GM12878 (cell line): ENCODE data around the gene UBAP2. TPM values are rescaled to one million over a fixed set of nuclear protein-coding genes. Genes with fewer than 3 reads are reported as not detected.
A peak's percentile ranks its signal among the peaks of the same experiment; 100 is the strongest.

Experiments
- ATAC-seq: fragments of 200-7000 bp; cut with Tn5 transposase; 3 replicates; pipeline ENCODE4 v1.9.1; 2020; ENCODE audit warnings: mild to moderate bottlenecking, moderate library complexity
- BruUV-seq: library from RNA; stranded (reverse); fragments of 400-500 nt; replicated peaks from 2 replicates; lab custom pipeline; 2021; lab: Mats Ljungman, UMichigan
- CTCF ChIA-PET: fragments of 300-600 bp; sonication (Branson Sonifier 250); formaldehyde crosslinking; extraction: SDS; loops from one replicate; lab custom pipeline; 2021; ENCODE audit warnings: inconsistent platforms; lab: Yijun Ruan, JAX
- POLR2A ChIA-PET: fragments of 350-600 bp; formaldehyde crosslinking; extraction: SDS; loops from one replicate; lab custom pipeline; 2021; ENCODE audit warnings: inconsistent platforms; lab: Charles Lee
- RAD21 ChIA-PET: fragments of 300-600 bp; sonication (Branson Sonifier 250); formaldehyde crosslinking; loops from one replicate; lab custom pipeline; 2023; ENCODE audit warnings: antibody characterized with exemption; ENCODE audit not compliant: unreplicated experiment; lab: Charles Lee
- SMC1A ChIA-PET: fragments of 300-600 bp; sonication (Branson Sonifier 250); formaldehyde crosslinking; loops from one replicate; lab custom pipeline; 2023; ENCODE audit not compliant: unreplicated experiment, uncharacterized antibody; lab: Charles Lee
- DNase-seq: peaks from one replicate; pipeline ENCODE4 v3.0.0-alpha.2; 2011; ENCODE audit warnings: low read depth, low spot score
- FAIRE-seq: peaks from 3 replicates; lab custom pipeline; 2011; peaks lifted over from hg19 to GRCh38; lab: Jason Lieb, UNC
- H2AFZ ChIP-seq: 2 replicates; pipeline ENCODE4 v1.6.0; 2011; ENCODE audit warnings: low read depth, low read length, control low read depth; ENCODE audit not compliant: control insufficient read depth
- H3K27ac ChIP-seq: 2 replicates; pipeline ENCODE4 v1.5.1; 2011; ENCODE audit warnings: control low read depth; ENCODE audit not compliant: control insufficient read depth, insufficient read depth
- H3K27me3 ChIP-seq, 2 experiments: replicated peaks in 1 of 2; 2 replicates each; pipeline versions ENCODE4 v1.6.0 to v1.6.1; 2011; ENCODE audit warnings: low read length in 1 of 2; ENCODE audit not compliant: control insufficient read depth in 2 of 2, insufficient read depth in 2 of 2
- H3K36me3 ChIP-seq, 2 experiments: 2 replicates each; pipeline ENCODE4 v1.5.1; 2011; ENCODE audit warnings: low read length in 1 of 2; ENCODE audit not compliant: control insufficient read depth in 2 of 2, insufficient read depth in 2 of 2
- H3K4me1 ChIP-seq: 2 replicates; pipeline ENCODE4 v1.6.1; 2011; ENCODE audit warnings: mild to moderate bottlenecking, low read length, moderate library complexity, mixed read lengths; ENCODE audit not compliant: control insufficient read depth, insufficient read depth
- H3K4me2 ChIP-seq: 2 replicates; pipeline ENCODE4 v1.6.0; 2011; ENCODE audit warnings: control low read depth; ENCODE audit not compliant: control insufficient read depth, insufficient read depth
- H3K4me3 ChIP-seq: fragments of 200-600 bp; sonication (generic); 2 replicates; pipeline ENCODE4 v1.5.1; 2016
- H3K79me2 ChIP-seq: 2 replicates; pipeline ENCODE4 v1.6.0; 2011; ENCODE audit warnings: low read length; ENCODE audit not compliant: control insufficient read depth, insufficient read depth
- H3K9ac ChIP-seq: 2 replicates; pipeline ENCODE4 v1.8.0; 2011; ENCODE audit warnings: low read length, control low read depth, mixed read lengths; ENCODE audit not compliant: control insufficient read depth, insufficient read depth
- H3K9me3 ChIP-seq: replicated peaks from 3 replicates; pipeline ENCODE4 v1.5.1; 2011; ENCODE audit warnings: mild to moderate bottlenecking, low read length; ENCODE audit not compliant: control insufficient read depth, insufficient read depth
- H4K20me1 ChIP-seq: 2 replicates; pipeline ENCODE4 v1.6.0; 2011; ENCODE audit not compliant: control insufficient read depth, insufficient read depth
- MEF2B ChIP-seq: fragments of 450-650 bp; IDR thresholded peaks from 2 replicates; pipeline ENCODE4 v1.6.1; 2018; ENCODE audit warnings: mild to moderate bottlenecking, moderate library complexity; ENCODE audit not compliant: partially characterized antibody, poor library complexity, severe bottlenecking
- ZNF592 ChIP-seq: fragments of 450-650 bp; IDR thresholded peaks from 2 replicates; pipeline ENCODE4 v1.6.1; 2017; ENCODE audit warnings: mild to moderate bottlenecking, moderate library complexity
- WGBS: methylation state at CpG from one replicate; pipeline ENCODE4 v1.1.6; 2016; ENCODE audit warnings: low lambda C conversion rate; ENCODE audit not compliant: insufficient replicate concordance, insufficient coverage; ENCODE audit errors: missing lambda C conversion rate; 5-methylcytosine and 5-hydroxymethylcytosine counted together
- in situ Hi-C: fragments of 300-500 bp; cut with MboI; formaldehyde crosslinking; loops from 9 replicates; pipeline ENCODE4 v1.14.3; 2018; ENCODE audit warnings: mixed read lengths
- intact Hi-C: fragments of 100-400 bp; cut with micrococcal nuclease; formaldehyde crosslinking; loops from one replicate; pipeline ENCODE4 v1.14.2; 2022; ENCODE audit not compliant: unreplicated experiment
- polyA plus RNA-seq, 11 experiments: library from polyadenylated mRNA; depleted of rRNA in 4 of 11; unstranded in 6 of 11; stranded (reverse) in 5 of 11; fragments of >200 nt; fragmentation: Nextera tagmentation in 4 of 11; fragmentation: Illumina TruSeq in 1 of 11; extraction: Ambion mirVana in 4 of 11; extraction: Trizol in 1 of 11; gene quantifications; 1 replicate in 1 of 11; 2 replicates in 10 of 11; pipeline versions ENCODE4 v1.2.1 to v1.2.3, GENCODE V29; 2011 to 2016; ENCODE audit warnings: inconsistent platforms in 2 of 11, missing spikeins in 2 of 11, low read depth in 1 of 11
- total RNA-seq, 4 experiments: library from RNA; depleted of rRNA in 3 of 4; stranded (reverse); fragments of >200 nt in 3 of 4; fragmentation: Illumina TruSeq in 1 of 4; extraction: Trizol in 1 of 4; gene quantifications; 2 replicates each; pipeline versions ENCODE4 v1.2.1 to v1.2.3, GENCODE V29; 2013 to 2021

The UBAP2 gene
- total and polyA plus RNA-seq, 10 of the 15 experiments (the other 5 are each of a cell fraction or from before 2014, with no cell fraction given) = 8.5 to 48.2 (median 28.1) TPM

- no peaks in the 10 kb centered on the region for H3K9me3 ChIP-seq
- CTCF ChIA-PET = interaction anchor here (0.8 to 1.2 kb wide), 2 partner anchors 9 to 146 kb away, joined by 3 to 5 read pairs; no protein-coding TSS in a partner anchor
These were observed 22.1 kb upstream of the UBAP2 start for GRCh38 chr9:34070606-34071324.

More at GRCh38 chr9:34070606-34071324, 22.1 kb upstream of the UBAP2 start:
- Histone ChIP-seq H3K4me3 (no peak overlapping the region), H4K20me1 (no peaks in the 10 kb centered on the region), H3K27ac (no peak overlapping the region), H3K4me1 (peaks cover 11% of the 10 kb centered on the region), H3K4me2 (0 out of 2 replicates have a peak overlapping the region, but pooled peaks have one; percentile 1), H3K27me3 (no peaks in the 10 kb centered on the region; a peak in 1 of 4 replicates), H3K79me2 (no peaks in the 10 kb centered on the region), H3K36me3 (no peaks in the 10 kb centered on the region), H2AFZ (no peak overlapping the region; the same call in 1 of the 2 replicates), H3K9ac (no peak overlapping the region)
- ATAC-seq (no peak), DNase-seq (no peak), FAIRE-seq (no peak)
- in situ Hi-C loops (no loop called here), intact Hi-C loops (loop anchor here (5.0 kb wide), 1 partner anchor 143 kb away; no protein-coding TSS in a partner anchor)
- SMC1A ChIA-PET = interaction anchor here (1.3 kb wide), 1 partner anchor 81 kb away, joined by 3 read pairs; no protein-coding TSS in a partner anchor
- no TSS peak for BruUV-seq
- POLR2A ChIA-PET = no interaction called here
- RAD21 ChIA-PET = no interaction called here
- no peak for TF ChIP-seq ZNF592
- TF ChIP-seq MEF2B = peak; percentile 34
- WGBS = 37% methylated on average over 5 of the region's 5 CpGs
